ENCODE measurements around the gene GAS7. TPM values are rescaled to one million over a fixed set of nuclear protein-coding genes. Genes with fewer than 3 reads are reported as not detected.

Gene GAS7
- total and polyA plus RNA-seq, 2 donors (not counting 1 experiment from before 2014, with no cell fraction given): 3.4 to 13.6 TPM

GRCh38 chr17:9900044-9900594 lies 298.3 kb downstream of the GAS7 start:
- DNase-seq: no peak
- no peaks in the 10 kb centered on the region for H3K79me2 ChIP-seq (ENCODE audit: control insufficient read depth, insufficient read depth, low read length)
- H3K4me1 ChIP-seq (ENCODE audit: control insufficient read depth in 2 of 2, insufficient read depth in 2 of 2, low read length in 2 of 2): no peaks in the 10 kb centered on the region
- H2AFZ ChIP-seq (ENCODE audit: insufficient read depth, low read depth, low read length, poor library complexity, severe bottlenecking): no peak overlapping the region
- H4K20me1 ChIP-seq (ENCODE audit: control insufficient read depth, insufficient read depth, low read length, poor library complexity, severe bottlenecking): no peaks in the 10 kb centered on the region
- no peak for TF ChIP-seq EZH2 (IDR thresholded peaks at IDR 0.05; ENCODE audit: borderline replicate concordance, insufficient read depth, low read depth, low read length, poor library complexity, severe bottlenecking)
- no peak for TF ChIP-seq CTCF (IDR thresholded peaks at IDR 0.05)
- intact Hi-C loops (cut with micrococcal nuclease): no loop called here
- no peaks in the 10 kb centered on the region for H3K36me3 ChIP-seq (replicated peaks in 1 of 2; ENCODE audit: control extremely low read depth in 1 of 2, control insufficient read depth in 1 of 2, extremely low read depth in 1 of 2, insufficient read depth in 2 of 2, low read length in 1 of 2)
- no peak overlapping the region for H3K4me3 Mint-ChIP-seq
- ChIA-PET CTCF (interaction anchor here (0.7 to 0.9 kb wide), 2 partner anchors 25 to 717 kb away, joined by 3 read pairs; no protein-coding TSS in a partner anchor), POLR2A (no interaction called here)
- H3K4me1 Mint-ChIP-seq: no peaks in the 10 kb centered on the region
- no peak overlapping the region for H3K4me2 ChIP-seq (replicated peaks; ENCODE audit: low read depth, low read length, poor library complexity, severe bottlenecking)
- 43% methylated on average over 8 of the region's 8 CpGs for WGBS (ENCODE audit: insufficient coverage)
- no peak overlapping the region for H3K9ac ChIP-seq (ENCODE audit: low read length)
- ATAC-seq (ENCODE audit: low read depth): no peak
- peaks cover 29% of the 10 kb centered on the region for H3K27me3 Mint-ChIP-seq
- no peaks in the 10 kb centered on the region for H3K9me3 Mint-ChIP-seq (ENCODE audit: insufficient read depth)
- H3K4me3 ChIP-seq (ENCODE audit: control extremely low read depth in 1 of 5, extremely low read depth in 1 of 5, insufficient read depth in 1 of 5, low read depth in 2 of 5, low read length in 4 of 5): no peak overlapping the region
- no peak overlapping the region for H3K27ac ChIP-seq (ENCODE audit: low read length in 2 of 2)
- H3K27ac Mint-ChIP-seq: no peak overlapping the region
- H3K27me3 ChIP-seq (replicated peaks in 1 of 4; ENCODE audit: control extremely low read depth in 1 of 4, control insufficient read depth in 3 of 4, insufficient read depth in 4 of 4, low read length in 3 of 4): peaks cover 0 to 3% (median 0%) of the 10 kb centered on the region in 4 experiments
- H3K9me3 ChIP-seq (ENCODE audit: control extremely low read depth in 1 of 3, control insufficient read depth in 2 of 3, insufficient read depth in 1 of 3, low read length in 2 of 3): no peaks in the 10 kb centered on the region

- Histone ChIP-seq H3K27me3 (replicated peaks in 1 of 4; ENCODE audit: control extremely low read depth in 1 of 4, control insufficient read depth in 3 of 4, insufficient read depth in 4 of 4, low read length in 3 of 4) (peaks cover 0 to 3% (median 0%) of the 10 kb centered on the region in 4 experiments), H3K4me1 (ENCODE audit: control insufficient read depth in 2 of 2, insufficient read depth in 2 of 2, low read length in 2 of 2) (no peaks in the 10 kb centered on the region), H3K27ac (ENCODE audit: low read length in 2 of 2) (no peak overlapping the region), H2AFZ (ENCODE audit: insufficient read depth, low read depth, low read length, poor library complexity, severe bottlenecking) (no peak overlapping the region), H3K4me3 (ENCODE audit: control extremely low read depth in 1 of 5, extremely low read depth in 1 of 5, insufficient read depth in 1 of 5, low read depth in 2 of 5, low read length in 4 of 5) (no peak overlapping the region), H3K36me3 (replicated peaks in 1 of 2; ENCODE audit: control extremely low read depth in 1 of 2, control insufficient read depth in 1 of 2, extremely low read depth in 1 of 2, insufficient read depth in 2 of 2, low read length in 1 of 2) (no peaks in the 10 kb centered on the region), H3K9me3 (ENCODE audit: control extremely low read depth in 1 of 3, control insufficient read depth in 2 of 3, insufficient read depth in 1 of 3, low read length in 2 of 3) (no peaks in the 10 kb centered on the region), H3K79me2 (ENCODE audit: control insufficient read depth, insufficient read depth, low read length) (no peaks in the 10 kb centered on the region), H3K9ac (ENCODE audit: low read length) (no peak overlapping the region), H4K20me1 (ENCODE audit: control insufficient read depth, insufficient read depth, low read length, poor library complexity, severe bottlenecking) (no peaks in the 10 kb centered on the region), H3K4me2 (replicated peaks; ENCODE audit: low read depth, low read length, poor library complexity, severe bottlenecking) (no peak overlapping the region)
- H3K27me3 Mint-ChIP-seq: peaks cover 29% of the 10 kb centered on the region
- DNase-seq (no peak), ATAC-seq (ENCODE audit: low read depth) (no peak)
- POLR2A ChIA-PET: no interaction called here
- no peak overlapping the region for H3K27ac Mint-ChIP-seq
- CTCF ChIA-PET: interaction anchor here (0.7 kb wide), 1 partner anchor 26 kb away, joined by 3 read pairs; no protein-coding TSS in a partner anchor
- 86% methylated on average over 15 of the region's 21 CpGs for WGBS (ENCODE audit: insufficient coverage)
- H3K9me3 Mint-ChIP-seq (ENCODE audit: insufficient read depth): no peaks in the 10 kb centered on the region
- no peak overlapping the region for H3K4me3 Mint-ChIP-seq
- intact Hi-C loops (cut with micrococcal nuclease): no loop called here
- no peak for TF ChIP-seq EZH2 (IDR thresholded peaks at IDR 0.05; ENCODE audit: borderline replicate concordance, insufficient read depth, low read depth, low read length, poor library complexity, severe bottlenecking)
- no peak for TF ChIP-seq CTCF (IDR thresholded peaks at IDR 0.05)
- H3K4me1 Mint-ChIP-seq: no peaks in the 10 kb centered on the region
These were observed 298.9 kb downstream of the GAS7 start for GRCh38 chr17:9899280-9900043.

Data from B cell (primary cell).